Activated CD4-positive, alpha-beta T cell treated with anti-CD3 and anti-CD28 coated beads, Interleukin-2, Interleukin-4, amounts not matched to agents 100 ng/mL and 50 ng/mL, durations not matched to agents 16 hours and 8 hours (primary cell): Measurements from ENCODE around the gene FN3K.

Experiments used
- DNase-seq: peaks from one replicate; pipeline ENCODE4 v3.0.0-alpha.2; 2020; ENCODE audit warnings: low spot score

The FN3K gene

DNA sequence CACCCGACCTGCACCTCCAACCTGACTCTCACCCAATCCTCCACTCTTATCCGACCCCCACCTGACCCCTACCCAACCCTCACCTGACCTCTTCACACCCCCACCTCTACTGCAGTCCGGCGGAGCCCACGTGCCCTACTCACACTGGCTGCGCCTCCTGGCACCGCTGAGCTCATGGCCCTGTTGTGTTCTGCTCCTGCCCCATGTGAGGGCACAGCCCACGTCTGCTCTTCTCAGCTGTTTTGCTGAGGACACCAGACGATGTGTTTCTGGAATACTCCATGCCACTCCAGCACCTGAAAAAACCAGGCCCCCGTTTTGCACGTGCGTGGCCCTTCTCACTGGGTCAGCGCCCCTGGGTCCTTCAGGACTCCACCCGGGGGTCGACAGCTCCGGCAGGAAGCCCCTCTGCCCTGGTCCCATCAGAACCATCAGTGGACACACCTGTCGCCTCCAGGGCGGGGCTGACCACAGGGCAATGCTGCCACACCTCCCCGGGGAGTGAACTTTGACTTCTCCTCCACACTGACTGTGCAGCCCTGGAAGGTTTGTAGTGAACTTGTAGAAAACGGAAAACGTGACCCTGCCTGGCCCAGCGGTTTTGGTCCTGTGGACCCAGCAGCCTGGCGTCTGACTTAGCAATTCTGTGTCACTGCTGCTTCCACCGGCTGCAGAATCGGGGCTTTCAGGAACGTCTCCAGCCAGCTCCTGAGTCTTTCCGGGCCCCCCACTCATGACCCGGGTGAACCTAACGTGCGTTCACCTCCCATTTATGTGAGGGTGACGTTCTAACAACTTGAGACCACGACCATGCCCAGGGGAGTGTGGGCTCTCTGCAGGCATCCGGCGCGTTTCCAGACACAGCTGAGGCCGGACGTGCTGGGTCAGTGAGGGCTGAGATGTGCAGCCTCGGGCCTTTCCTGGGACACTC is 31.2 kb upstream of the FN3K start:
- no peak for DNase-seq

DNA sequence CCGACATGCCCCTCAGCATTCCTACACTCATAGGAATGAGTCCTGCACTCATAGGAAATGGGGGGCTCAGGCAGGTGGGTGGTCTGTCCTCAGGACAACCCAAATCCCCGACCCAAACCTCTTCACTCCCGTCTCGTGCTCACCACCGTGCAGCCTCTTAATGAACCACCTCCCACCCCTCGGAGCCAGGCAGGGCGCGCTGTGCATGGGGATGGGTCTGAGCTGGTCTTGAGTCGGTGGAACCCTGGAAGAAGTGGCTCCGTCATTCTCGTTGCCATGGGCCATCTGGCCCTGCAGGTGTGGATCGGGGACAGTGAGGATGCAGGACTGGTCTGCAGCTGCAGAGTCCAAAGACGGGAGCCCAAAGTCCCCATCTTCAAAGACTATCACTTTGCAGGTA is 30.5 kb upstream of the FN3K start:
- DNase-seq: no peak

GRCh38 chr17:82705756-82706155 is 29.7 kb upstream of the FN3K start:
- no peak for DNase-seq

GRCh38 chr17:82709024-82709675 is 26.3 kb upstream of the FN3K start:
- DNase-seq: no peak

DNA sequence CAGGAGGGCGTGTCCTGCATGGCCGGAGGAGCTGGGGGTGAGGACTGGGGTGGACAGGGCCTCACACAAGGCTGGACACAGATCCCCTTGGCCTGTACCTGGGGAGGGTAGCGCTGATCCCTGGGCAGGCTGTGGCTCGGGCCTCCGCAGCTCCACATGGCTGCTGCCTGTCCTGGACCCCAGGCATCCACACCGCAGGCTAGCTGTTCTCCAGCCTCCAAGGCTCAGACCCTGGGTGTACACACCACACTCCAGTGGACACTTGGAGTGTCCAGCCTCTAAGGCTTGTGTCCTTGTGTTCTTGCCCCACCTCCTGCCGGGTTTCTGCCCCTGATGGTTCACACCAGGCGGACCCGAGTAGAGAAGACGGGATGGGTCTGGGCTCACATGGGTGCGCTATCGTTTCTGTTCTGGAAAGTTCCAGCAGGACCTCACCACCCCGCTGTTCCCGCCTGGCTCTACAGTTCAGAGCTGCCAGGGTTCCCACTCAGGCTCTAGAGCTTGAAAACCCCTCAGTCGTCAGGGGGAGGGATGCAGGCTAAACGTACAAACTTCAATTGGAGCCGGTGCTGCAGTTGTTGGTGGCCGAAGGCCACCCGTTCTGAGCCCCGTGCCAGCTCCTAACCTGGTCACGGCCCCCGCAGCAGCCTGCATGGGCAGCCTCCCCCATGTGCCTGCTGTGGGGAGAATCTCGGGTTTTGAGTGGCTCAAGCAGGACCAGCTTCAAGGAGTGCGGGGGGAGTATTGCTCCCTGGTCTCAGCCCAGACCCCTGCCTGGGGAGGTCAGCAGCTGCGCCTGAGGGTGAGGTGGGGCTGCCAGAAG is 25.5 kb upstream of the FN3K start:
- DNase-seq: no peak

GRCh38 chr17:82710499-82711232 is 24.7 kb upstream of the FN3K start:
- DNase-seq: no peak

DNA sequence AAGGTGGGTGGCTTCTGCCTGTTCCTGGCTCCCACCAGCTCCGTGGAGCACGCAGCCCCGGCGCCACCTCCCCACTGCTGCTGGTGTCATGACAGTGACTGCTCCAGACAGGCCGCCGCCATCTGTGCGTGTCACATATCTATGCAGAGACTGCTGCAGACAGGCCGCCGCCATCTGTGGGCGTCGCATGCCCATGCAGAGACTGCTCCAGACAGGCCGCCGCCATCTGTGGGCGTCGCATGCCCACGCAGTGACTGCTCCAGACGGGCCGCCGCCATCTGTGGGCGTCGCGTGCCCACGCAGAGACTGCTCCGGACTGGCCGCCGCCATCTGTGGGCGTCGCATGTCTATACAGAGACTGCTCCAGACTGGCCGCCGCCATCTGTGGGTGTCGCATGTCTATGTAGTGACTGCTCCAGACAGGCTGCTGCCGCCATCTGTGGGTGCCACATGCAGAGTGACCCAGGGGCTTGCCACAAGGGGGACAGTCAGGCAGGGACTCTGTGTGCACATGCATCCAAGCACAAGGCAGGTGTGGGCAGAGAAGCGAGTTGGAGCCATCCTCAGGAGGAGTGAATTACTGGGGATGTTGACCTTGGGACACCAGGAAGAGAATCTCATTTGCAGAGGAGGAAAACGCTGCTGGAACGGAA is 22.2 kb upstream of the FN3K start:
- DNase-seq: no peak

- peak; percentile 95 for DNase-seq
These were observed 19.0 kb upstream of the FN3K start, which contains the start of gene FN3KRP for GRCh38 chr17:82716203-82717010. Gene FN3KRP, plus strand, starts transcription at chr17:82716706. Its CDS starts 50 bp downstream, at chr17:82716756.

DNA sequence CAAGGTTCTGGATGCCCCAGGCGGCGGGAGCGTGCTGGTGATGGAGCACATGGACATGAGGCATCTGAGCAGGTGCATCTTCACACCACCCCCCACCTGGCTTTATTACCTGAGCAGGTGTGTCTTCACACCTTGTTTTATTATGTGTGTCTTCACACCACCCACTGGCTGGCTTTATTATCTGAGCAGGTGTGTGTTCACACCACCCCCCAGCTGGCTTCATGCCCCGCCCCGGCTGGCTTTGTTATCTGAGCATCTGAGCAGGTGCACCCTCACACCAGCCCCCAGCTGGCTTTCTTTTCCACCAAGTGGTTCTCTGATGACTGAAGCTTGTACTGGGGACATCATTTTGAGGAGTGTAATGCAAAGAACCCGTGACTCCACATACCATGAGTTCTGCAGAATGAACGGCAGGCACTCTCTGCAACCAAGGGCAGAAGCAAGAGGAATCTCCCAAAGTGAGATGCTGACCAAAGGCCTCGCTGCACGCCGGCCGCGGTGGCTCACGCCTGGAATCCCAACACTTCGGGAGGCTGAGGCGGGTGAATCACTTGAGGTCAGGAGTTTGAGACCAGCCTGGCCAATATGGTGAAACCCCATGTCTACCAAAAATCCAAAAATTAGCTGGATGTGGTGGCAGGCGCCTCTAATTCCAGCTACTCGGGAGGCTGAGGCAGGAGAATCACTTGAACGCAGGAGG is 16.3 kb upstream of the FN3K start:
- DNase-seq: no peak

DNA sequence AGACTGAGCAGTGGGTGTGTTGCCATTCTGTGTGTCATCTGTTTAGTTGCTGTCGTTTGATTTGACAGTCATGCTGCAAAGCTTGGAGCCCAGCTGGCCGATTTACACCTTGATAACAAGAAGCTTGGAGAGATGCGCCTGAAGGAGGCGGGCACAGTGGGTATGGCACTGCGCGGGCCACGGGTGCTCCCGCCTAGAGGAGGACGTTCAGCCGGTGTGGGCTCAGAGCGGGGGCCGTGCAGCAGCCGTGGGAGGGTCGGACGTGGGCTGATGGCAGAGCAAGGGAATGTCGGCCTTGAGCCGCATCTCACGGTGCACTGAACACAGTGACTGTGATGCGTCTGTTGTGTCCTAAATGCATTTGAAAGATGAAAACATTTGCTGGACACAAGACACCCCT is 15.2 kb upstream of the FN3K start:
- DNase-seq: no peak

- no peak for DNase-seq
These were observed 12.9 kb upstream of the FN3K start for GRCh38 chr17:82722341-82723013.

DNA sequence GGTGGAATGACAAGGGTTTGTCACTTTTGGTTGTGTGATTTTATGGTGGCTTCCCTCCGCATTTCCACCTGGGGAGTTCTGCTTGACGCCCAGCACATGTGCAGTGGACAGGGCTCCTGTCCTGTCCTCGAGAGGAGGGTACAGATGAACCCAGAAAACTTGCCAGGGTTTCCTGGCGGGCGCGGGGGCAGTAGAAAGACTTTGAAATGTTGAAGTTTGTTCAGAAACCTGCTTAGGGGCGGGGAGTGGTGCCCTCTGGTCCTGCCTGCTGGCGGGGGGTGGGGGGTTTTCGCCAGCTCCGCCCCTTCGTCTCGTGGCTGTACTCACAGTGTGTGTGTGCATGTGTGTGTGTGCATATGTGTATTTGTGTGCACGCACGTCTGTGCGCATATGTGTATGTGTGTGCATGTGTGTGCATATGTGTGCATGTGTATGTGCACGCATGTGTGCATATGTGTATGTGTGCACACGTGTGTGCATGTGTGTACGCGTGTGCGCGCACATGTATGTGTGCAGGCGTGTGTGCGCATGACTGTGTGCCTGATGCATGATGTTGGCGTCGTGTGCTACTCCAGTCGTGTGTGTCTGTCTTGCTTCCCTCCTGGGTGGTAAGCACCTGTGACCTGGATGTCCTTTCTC is 12.1 kb upstream of the FN3K start:
- DNase-seq: no peak

GRCh38 chr17:82726427-82726826 is 9.0 kb upstream of the FN3K start:
- DNase-seq: no peak

DNA sequence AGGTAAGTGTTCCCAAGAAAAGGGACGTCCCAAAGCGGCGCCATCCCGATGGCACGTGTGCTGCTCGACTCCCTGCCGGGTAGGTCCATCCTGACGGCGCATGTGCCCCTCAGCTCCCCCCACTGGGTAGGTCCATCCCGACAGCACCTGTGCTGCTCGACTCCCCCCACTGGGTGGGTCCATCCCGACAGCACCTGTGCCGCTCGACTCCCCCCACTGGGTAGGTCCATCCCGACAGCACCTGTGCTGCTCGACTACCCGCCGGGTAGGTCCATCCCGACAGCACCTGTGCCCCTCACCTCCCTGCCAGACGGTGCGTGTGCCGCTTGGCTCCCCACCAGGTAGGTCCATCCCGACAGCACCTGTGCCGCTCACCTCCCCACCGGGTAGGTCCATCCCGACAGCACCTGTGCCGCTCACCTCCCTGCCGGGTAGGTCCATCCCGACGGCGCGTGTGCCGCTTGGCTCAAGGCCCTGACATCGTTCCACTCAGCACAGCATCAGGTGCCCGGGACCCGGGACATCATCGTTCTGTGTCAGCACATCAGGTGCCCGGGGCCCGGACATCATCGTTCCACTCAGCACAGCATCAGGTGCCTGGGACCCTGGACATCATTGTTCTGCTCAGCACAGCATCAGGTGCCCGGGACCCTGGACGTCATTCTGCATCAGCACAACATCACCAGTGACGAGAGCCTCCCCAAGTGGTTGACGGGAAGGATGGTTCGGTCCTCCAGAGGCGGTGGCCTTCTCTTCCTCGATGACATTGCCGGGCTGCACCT is 5.7 kb upstream of the FN3K start:
- no peak for DNase-seq

- no peak for DNase-seq
These were observed 3.2 kb upstream of the FN3K start for GRCh38 chr17:82732118-82732743.

GRCh38 chr17:82736511-82737185 is 1.2 kb downstream of the FN3K start:
- DNase-seq: no peak
